ENCODE data around the gene MPPED1. TPM values are rescaled to one million over a fixed set of nuclear protein-coding genes. Genes with fewer than 3 reads are reported as not detected.
A peak's percentile ranks its signal among the peaks of the same experiment; 100 is the strongest.

Gene MPPED1
- total and polyA plus RNA-seq, 2 of the 13 experiments (the other 11 are each of a cell fraction or from before 2014, with no cell fraction given) = 0.77 TPM; not detected in 1

- TF ChIP-seq ZBTB25 (CRISPR knock-in tag; IDR thresholded peaks at IDR 0.05) = no peak
- no peak for TF ChIP-seq ETS1 (CRISPR knock-in tag; IDR thresholded peaks at IDR 0.05)
- no peak for TF ChIP-seq ZHX1 (CRISPR knock-in tag; IDR thresholded peaks at IDR 0.05; ENCODE audit: low read depth)
- TF ChIP-seq POLR2AphosphoS5 (IDR thresholded peaks at IDR 0.05; ENCODE audit: low read depth, low read length) = no peak
- no peak for TF ChIP-seq ZNF10 (CRISPR knock-in tag; IDR thresholded peaks at IDR 0.05; ENCODE audit: borderline replicate concordance, low read depth)
- peak; percentile 57; the same call in 1 of the 2 replicates for TF ChIP-seq ARID4A (CRISPR knock-in tag; IDR thresholded peaks at IDR 0.05; ENCODE audit: borderline replicate concordance)
- no peak for TF ChIP-seq ZNF337 (CRISPR knock-in tag; IDR thresholded peaks at IDR 0.05; ENCODE audit: borderline replicate concordance, low read depth)
- peak; percentile 78; the same call in 1 of the 2 replicates for TF ChIP-seq ETV5 (CRISPR knock-in tag; IDR thresholded peaks at IDR 0.05; ENCODE audit: borderline replicate concordance)
- no peak for TF ChIP-seq ZBTB40 (IDR thresholded peaks at IDR 0.05)
- TF ChIP-seq ZBTB40 (CRISPR knock-in tag; IDR thresholded peaks at IDR 0.05) = no peak
These were observed 14.8 kb upstream of the MPPED1 start (continued) for GRCh38 chr22:43396934-43397457.
